CD14-positive monocyte (primary cell): ENCODE measurements around the gene GAREM1. TPM values are rescaled to one million over a fixed set of nuclear protein-coding genes. Genes with fewer than 3 reads are reported as not detected.

ENCODE experiments used
- DNase-seq, 3 donors: peaks; one replicate each; pipeline ENCODE4 v3.0.0-alpha.2; 2011 to 2022
- H2AFZ ChIP-seq: 2 replicates; pipeline ENCODE4 v1.6.0; 2012; ENCODE audit warnings: mild to moderate bottlenecking, low read depth, low read length, inconsistent platforms; ENCODE audit not compliant: insufficient read depth, poor library complexity, severe bottlenecking
- H3K27ac ChIP-seq, 2 donors: 1 replicate in 1 of 2; 2 replicates in 1 of 2; pipeline ENCODE4 v1.5.1; 2012 to 2013; ENCODE audit warnings: low read length in 2 of 2, control low read depth in 1 of 2, inconsistent platforms in 1 of 2, low read depth in 1 of 2, mild to moderate bottlenecking in 1 of 2
- H3K27me3 ChIP-seq, 2 donors: one replicate each; pipeline versions ENCODE4 v1.6.0 to v1.6.1; 2011 to 2013; ENCODE audit warnings: low read length in 2 of 2; ENCODE audit not compliant: control insufficient read depth in 2 of 2, insufficient read depth in 2 of 2
- H3K36me3 ChIP-seq, 2 donors: replicated peaks in 1 of 2; 1 replicate in 1 of 2; 2 replicates in 1 of 2; pipeline versions ENCODE4 v1.5.1 to v1.6.1; 2012 to 2013; ENCODE audit warnings: low read length in 2 of 2, control low read depth in 1 of 2, inconsistent platforms in 1 of 2, mild to moderate bottlenecking in 1 of 2; ENCODE audit not compliant: insufficient read depth in 2 of 2, control insufficient read depth in 1 of 2
- H3K4me1 ChIP-seq, 2 donors: 1 replicate in 1 of 2; 2 replicates in 1 of 2; pipeline versions ENCODE4 v1.5.1 to v1.6.1; 2012 to 2013; ENCODE audit warnings: low read length in 2 of 2, control low read depth in 1 of 2, inconsistent platforms in 1 of 2, mild to moderate bottlenecking in 1 of 2, moderate library complexity in 1 of 2; ENCODE audit not compliant: insufficient read depth in 2 of 2, control insufficient read depth in 1 of 2
- H3K4me2 ChIP-seq: replicated peaks from 2 replicates; pipeline ENCODE3; 2012; ENCODE audit warnings: low read length, moderate library complexity, mild to moderate bottlenecking; ENCODE audit not compliant: poor library complexity, severe bottlenecking; ENCODE audit errors: extremely low read depth
- H3K4me3 ChIP-seq, 3 experiments: fragments of 200-600 bp in 1 of 3; sonication (generic) in 1 of 3; replicated peaks in 1 of 3; 1 replicate in 2 of 3; 2 replicates in 1 of 3; pipeline ENCODE4 v1.5.1; 2011 to 2013; ENCODE audit warnings: low read length in 3 of 3, mild to moderate bottlenecking in 3 of 3, control low read depth in 2 of 3, low read depth in 2 of 3, inconsistent platforms in 1 of 3, moderate library complexity in 1 of 3
- H3K79me2 ChIP-seq: 2 replicates; pipeline ENCODE4 v1.6.0; 2012; ENCODE audit warnings: mild to moderate bottlenecking, control low read depth, inconsistent platforms, low read length, moderate library complexity; ENCODE audit not compliant: insufficient read depth
- H3K9ac ChIP-seq: 2 replicates; pipeline ENCODE4 v1.6.0; 2017; ENCODE audit warnings: low read length, mild to moderate bottlenecking; ENCODE audit not compliant: insufficient read depth, poor library complexity, severe bottlenecking
- H3K9me3 ChIP-seq, 2 donors: replicated peaks in 1 of 2; 1 replicate in 1 of 2; 2 replicates in 1 of 2; pipeline versions ENCODE4 v1.5.1 to v1.6.1; 2012 to 2013; ENCODE audit warnings: low read length in 2 of 2, control low read depth in 1 of 2; ENCODE audit not compliant: control insufficient read depth in 1 of 2, insufficient read depth in 1 of 2
- H4K20me1 ChIP-seq: 2 replicates; pipeline ENCODE4 v1.6.0; 2012; ENCODE audit warnings: mild to moderate bottlenecking, low read length, control low read depth, moderate library complexity; ENCODE audit not compliant: insufficient read depth
- H3K27ac Mint-ChIP-seq, 7 donors: one replicate each; pipeline ENCODE4 v1.8.0; 2020; ENCODE audit warnings: mild to moderate bottlenecking in 7 of 7, mixed read lengths in 7 of 7, moderate library complexity in 6 of 7, inconsistent platforms in 2 of 7
- H3K27me3 Mint-ChIP-seq, 3 donors: one replicate each; pipeline ENCODE4 v1.8.0; 2021 to 2022; ENCODE audit warnings: low read depth in 3 of 3, mild to moderate bottlenecking in 3 of 3, mixed read lengths in 3 of 3, moderate library complexity in 3 of 3, inconsistent platforms in 1 of 3
- H3K36me3 Mint-ChIP-seq, 2 donors: one replicate each; pipeline ENCODE4 v1.8.0; 2020; ENCODE audit warnings: mixed read lengths in 2 of 2, inconsistent platforms in 1 of 2, mild to moderate bottlenecking in 1 of 2
- H3K4me1 Mint-ChIP-seq: one replicate; pipeline ENCODE4 v1.8.0; 2020; ENCODE audit warnings: mild to moderate bottlenecking, mixed read lengths
- H3K4me3 Mint-ChIP-seq, 2 donors: one replicate each; pipeline ENCODE4 v1.8.0; 2020; ENCODE audit warnings: mild to moderate bottlenecking in 2 of 2, mixed read lengths in 2 of 2, moderate library complexity in 1 of 2
- H3K9me3 Mint-ChIP-seq, 7 donors: one replicate each; pipeline ENCODE4 v1.8.0; 2020 to 2022; ENCODE audit warnings: mixed read lengths in 7 of 7, mild to moderate bottlenecking in 6 of 7, moderate library complexity in 6 of 7, inconsistent platforms in 2 of 7
- WGBS: methylation state at CpG from one replicate; pipeline ENCODE4 v1.1.5; 2013; ENCODE audit warnings: missing lambda C conversion rate; ENCODE audit not compliant: insufficient coverage; 5-methylcytosine and 5-hydroxymethylcytosine counted together
- intact Hi-C, 2 donors: fragments of 100-400 bp; cut with micrococcal nuclease; formaldehyde crosslinking; loops; one replicate each; pipeline versions ENCODE4 v1.15.0 to v1.15.1; 2023
- polyA plus RNA-seq, 3 donors: library from polyadenylated mRNA; depleted of rRNA in 1 of 3; unstranded in 2 of 3; stranded (reverse) in 1 of 3; fragments of 300-500 nt in 2 of 3; fragments of >200 nt in 1 of 3; fragmentation: Illumina TruSeq in 2 of 3; gene quantifications; 1 replicate in 2 of 3; 2 replicates in 1 of 3; pipeline ENCODE4 v1.2.3, GENCODE V29; 2012 to 2021
- TF ChIP-seq, protein P1 (sequence below): fragments of 200-600 bp; IDR thresholded peaks from one replicate; pipeline ENCODE4 v1.8.0; 2022; ENCODE audit warnings: antibody characterized with exemption, mild to moderate bottlenecking

Gene GAREM1
- polyA plus RNA-seq, 3 donors, result 0.24 TPM; not detected in 2

- no peak overlapping the region for H3K4me3 ChIP-seq
- H3K4me1 Mint-ChIP-seq, result no peaks in the 10 kb centered on the region
- H3K27me3 ChIP-seq, result no peaks in the 10 kb centered on the region
- H3K36me3 ChIP-seq, result no peaks in the 10 kb centered on the region
- H3K27ac Mint-ChIP-seq, result no peak overlapping the region
- no peaks in the 10 kb centered on the region for H3K9me3 ChIP-seq
- intact Hi-C loops, result no loop called here
- TF ChIP-seq, protein P1, sequence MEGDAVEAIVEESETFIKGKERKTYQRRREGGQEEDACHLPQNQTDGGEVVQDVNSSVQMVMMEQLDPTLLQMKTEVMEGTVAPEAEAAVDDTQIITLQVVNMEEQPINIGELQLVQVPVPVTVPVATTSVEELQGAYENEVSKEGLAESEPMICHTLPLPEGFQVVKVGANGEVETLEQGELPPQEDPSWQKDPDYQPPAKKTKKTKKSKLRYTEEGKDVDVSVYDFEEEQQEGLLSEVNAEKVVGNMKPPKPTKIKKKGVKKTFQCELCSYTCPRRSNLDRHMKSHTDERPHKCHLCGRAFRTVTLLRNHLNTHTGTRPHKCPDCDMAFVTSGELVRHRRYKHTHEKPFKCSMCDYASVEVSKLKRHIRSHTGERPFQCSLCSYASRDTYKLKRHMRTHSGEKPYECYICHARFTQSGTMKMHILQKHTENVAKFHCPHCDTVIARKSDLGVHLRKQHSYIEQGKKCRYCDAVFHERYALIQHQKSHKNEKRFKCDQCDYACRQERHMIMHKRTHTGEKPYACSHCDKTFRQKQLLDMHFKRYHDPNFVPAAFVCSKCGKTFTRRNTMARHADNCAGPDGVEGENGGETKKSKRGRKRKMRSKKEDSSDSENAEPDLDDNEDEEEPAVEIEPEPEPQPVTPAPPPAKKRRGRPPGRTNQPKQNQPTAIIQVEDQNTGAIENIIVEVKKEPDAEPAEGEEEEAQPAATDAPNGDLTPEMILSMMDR, result no peak
- no peak overlapping the region for H3K27ac ChIP-seq
- H3K79me2 ChIP-seq, result no peaks in the 10 kb centered on the region
- no peak overlapping the region for H2AFZ ChIP-seq
- no peaks in the 10 kb centered on the region for H4K20me1 ChIP-seq
- H3K4me2 ChIP-seq, result no peak overlapping the region
- peaks cover 0 to under 1% (median 0%) of the 10 kb centered on the region in 7 donors for H3K9me3 Mint-ChIP-seq
- 93% methylated on average over 6 of the region's 8 CpGs for WGBS
- H3K9ac ChIP-seq, result no peak overlapping the region
- no peaks in the 10 kb centered on the region for H3K36me3 Mint-ChIP-seq
- no peak overlapping the region for H3K4me3 Mint-ChIP-seq
- H3K27me3 Mint-ChIP-seq, result peaks cover 3 to 7% (median 5%) of the 10 kb centered on the region in 3 donors
- H3K4me1 ChIP-seq, result no peaks in the 10 kb centered on the region
- DNase-seq, result no peak
Measured at GRCh38 chr18:32438173-32438572, 32.5 kb downstream of the GAREM1 start.

DNA sequence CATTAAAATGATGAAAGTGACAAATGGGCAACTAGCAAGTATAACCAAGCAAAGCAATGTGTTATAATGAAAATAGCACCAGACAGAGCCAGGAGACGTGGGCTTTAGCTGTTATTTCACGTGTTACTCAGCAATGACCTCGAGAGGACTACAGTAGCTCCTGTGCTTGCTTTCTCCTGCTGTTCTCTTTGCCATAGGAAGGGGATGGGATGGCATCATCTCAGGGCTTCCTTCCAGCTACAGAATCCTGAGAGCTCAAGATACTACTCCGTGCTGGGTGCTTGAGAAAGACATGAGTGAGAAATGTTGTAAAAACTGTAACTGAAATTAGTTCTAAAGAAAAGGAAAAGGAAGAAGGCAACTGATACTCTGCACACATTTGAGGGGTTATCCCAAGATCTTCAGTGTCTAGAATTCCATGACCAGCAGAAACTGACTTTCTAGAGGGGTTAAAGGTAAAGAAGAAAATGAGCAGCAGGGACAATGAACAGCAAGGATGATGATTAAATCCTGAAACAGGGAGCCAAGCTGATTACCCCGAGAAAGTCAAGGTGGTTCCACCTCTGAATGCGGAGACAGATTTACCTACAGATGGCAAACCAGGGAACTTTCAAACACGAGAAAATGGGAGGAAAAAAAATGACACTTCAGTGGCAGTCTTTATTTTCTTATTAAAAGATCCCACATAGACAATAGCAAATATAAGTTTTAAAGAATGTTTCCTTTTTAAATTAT lies 33.4 kb downstream of the GAREM1 start:
- H3K4me3 ChIP-seq, result no peak overlapping the region
- H2AFZ ChIP-seq, result no peak overlapping the region
- no peaks in the 10 kb centered on the region for H3K27me3 ChIP-seq
- no peaks in the 10 kb centered on the region for H3K9me3 ChIP-seq
- H3K27ac Mint-ChIP-seq, result no peak overlapping the region
- H3K9ac ChIP-seq, result no peak overlapping the region
- TF ChIP-seq, protein P1, result no peak
- 76% methylated on average over 3 of the region's 7 CpGs for WGBS
- H3K79me2 ChIP-seq, result no peaks in the 10 kb centered on the region
- no peaks in the 10 kb centered on the region for H3K4me1 ChIP-seq
- no peaks in the 10 kb centered on the region for H3K36me3 Mint-ChIP-seq
- H3K4me1 Mint-ChIP-seq, result no peaks in the 10 kb centered on the region
- H3K4me3 Mint-ChIP-seq, result no peak overlapping the region
- no peaks in the 10 kb centered on the region for H4K20me1 ChIP-seq
- intact Hi-C loops, result no loop called here
- no peak for DNase-seq
- H3K36me3 ChIP-seq, result no peaks in the 10 kb centered on the region
- no peak overlapping the region for H3K4me2 ChIP-seq
- peaks cover 0 to 2% (median 0%) of the 10 kb centered on the region in 7 donors for H3K9me3 Mint-ChIP-seq
- no peak overlapping the region for H3K27ac ChIP-seq
- peaks cover 3 to 9% (median 5%) of the 10 kb centered on the region in 3 donors for H3K27me3 Mint-ChIP-seq
